ENCODE results near the gene EFCAB6. TPM values are rescaled to one million over a fixed set of nuclear protein-coding genes. Genes with fewer than 3 reads are reported as not detected.

EFCAB6 gene
- total and polyA plus RNA-seq, 2 of the 4 experiments (the other 2 are of a cell fraction), result 0.44 to 1.1 TPM

- no peak for TF ChIP-seq RFX5 (IDR thresholded peaks at IDR 0.05; ENCODE audit: low read depth, low read length)
- no peak for TF ChIP-seq MAFK (IDR thresholded peaks at IDR 0.05; ENCODE audit: low read depth, low read length)
- TF ChIP-seq RCOR1 (IDR thresholded peaks at IDR 0.05; ENCODE audit: insufficient replicate concordance, low read length), result no peak
- TF ChIP-seq POLR2A (IDR thresholded peaks at IDR 0.05; ENCODE audit: low read depth, low read length), result no peak
- no peak for TF ChIP-seq USF2 (IDR thresholded peaks at IDR 0.05; ENCODE audit: low read depth, low read length)
- no peak for TF ChIP-seq NFE2L2 (IDR thresholded peaks at IDR 0.05; ENCODE audit: low read depth, low read length)
- TF ChIP-seq ELK1 (IDR thresholded peaks at IDR 0.05; ENCODE audit: borderline replicate concordance, low read depth, low read length), result no peak
- no peak for TF ChIP-seq BHLHE40 (IDR thresholded peaks at IDR 0.05; ENCODE audit: low read depth, low read length)
- TF ChIP-seq FOS (IDR thresholded peaks at IDR 0.05; ENCODE audit: low read depth, low read length), result no peak
Observed at GRCh38 chr22:43483266-43483665, 328.8 kb downstream of the EFCAB6 start.

More at GRCh38 chr22:43483266-43483665, 328.8 kb downstream of the EFCAB6 start:
- intact Hi-C loops (cut with micrococcal nuclease), result no loop called here
- DNase-seq, result no peak
- Histone ChIP-seq H3K56ac (ENCODE audit: extremely low read depth, insufficient read depth, low read length) (no peak overlapping the region), H3K23ac (ENCODE audit: low read depth, low read length) (no peak overlapping the region), H3K79me1 (ENCODE audit: low read depth in 1 of 2, low read length in 2 of 2) (no peaks in the 10 kb centered on the region), H3K18ac (ENCODE audit: low read depth, low read length) (no peak overlapping the region), H3K27ac (ENCODE audit: insufficient read depth, low read length) (no peak overlapping the region), H2AK5ac (ENCODE audit: low read depth, low read length) (no peak overlapping the region), H2BK15ac (ENCODE audit: low read depth, low read length) (no peak overlapping the region), H3K4me2 (ENCODE audit: low read depth, low read length) (no peak overlapping the region), H3K14ac (replicated peaks; ENCODE audit: low read depth, low read length) (no peak overlapping the region), H3K9ac (ENCODE audit: low read depth, low read length) (no peak overlapping the region), H3K4ac (ENCODE audit: low read depth, low read length) (no peak overlapping the region), H2AK9ac (replicated peaks; ENCODE audit: low read depth, low read length, poor library complexity) (no peak overlapping the region), H2BK120ac (ENCODE audit: low read depth, low read length) (no peak overlapping the region), H4K8ac (ENCODE audit: low read depth in 2 of 2, low read length in 2 of 2) (no peak overlapping the region), H3K9me1 (ENCODE audit: insufficient read depth, low read length) (no peaks in the 10 kb centered on the region), H3K9me3 (ENCODE audit: control insufficient read depth, insufficient read depth, low read length) (no peaks in the 10 kb centered on the region), H3K36me3 (ENCODE audit: control insufficient read depth, insufficient read depth, low read length) (no peaks in the 10 kb centered on the region), H4K5ac (ENCODE audit: low read depth, low read length) (no peak overlapping the region), H2BK5ac (ENCODE audit: low read depth, low read length, poor library complexity, severe bottlenecking) (no peak overlapping the region), H4K20me1 (ENCODE audit: insufficient read depth, low read length) (no peaks in the 10 kb centered on the region), H2AFZ (replicated peaks; ENCODE audit: low read length, poor library complexity) (no peak overlapping the region), H3K4me1 (ENCODE audit: control insufficient read depth, insufficient read depth, low read length) (no peaks in the 10 kb centered on the region), H4K91ac (ENCODE audit: insufficient read depth, low read depth, low read length) (no peak overlapping the region), H2BK20ac (ENCODE audit: low read depth, low read length) (no peak overlapping the region), H3K27me3 (ENCODE audit: control insufficient read depth, insufficient read depth, low read length) (peaks cover 2% of the 10 kb centered on the region; the same call in 1 of the 2 replicates), H3K4me3 (ENCODE audit: insufficient read depth, low read depth, low read length) (no peak overlapping the region)
- no peak for ATAC-seq (ENCODE audit: low read depth)
- dilution Hi-C loops (cut with HindIII; ENCODE audit: low sequenced_read_pairs, unreplicated experiment), result no loop called here
- ChIA-PET POLR2A (ENCODE audit: unreplicated experiment) (no interaction called here), CTCF (no interaction called here)
- BruUV-seq (replicated peaks), result no TSS peak
- WGBS, 2 experiments (ENCODE audit: extremely low coverage in 2 of 2, insufficient read length in 1 of 2), result no CpG with 5 or more reads among the region's 13 CpGs
- in situ Hi-C loops (cut with MboI; ENCODE audit: low sequenced_read_pairs), result no loop called here
